OCI-LY7 (cell line): ENCODE results near the gene TRIM40.

Source experiments
- CTCF ChIP-seq: fragments of 200-600 bp; sonication (generic); conservative IDR thresholded peaks from 2 replicates; pipeline ENCODE4 v1.5.1; 2014; ENCODE audit warnings: mild to moderate bottlenecking, antibody characterized with exemption, low read length, moderate library complexity, mixed read lengths
- EZH2phosphoT487 ChIP-seq: fragments of 200-600 bp; sonication (generic); IDR thresholded peaks from 2 replicates; pipeline ENCODE4 v1.6.1; 2018; ENCODE audit warnings: low read depth, borderline replicate concordance, mild to moderate bottlenecking, mixed run types, antibody characterized with exemption, low read length, moderate library complexity, mixed read lengths

GRCh38 chr6:30142665-30143064 lies 6.7 kb downstream of the TRIM40 start:
- TF ChIP-seq EZH2phosphoT487 (no peak), CTCF (no peak)
